ACHN (cell line): Measurements from ENCODE around the gene C6orf89.

Experiments used
- DNase-seq: peaks from one replicate; pipeline ENCODE4 v3.0.0-alpha.2; 2015
- in situ Hi-C: cut with HindIII; loops from 2 replicates; pipeline ENCODE4 v1.10.0; 2017; ENCODE audit warnings: low sequenced_read_pairs, low pct_ligation_motif_present, low pct_unique_long_range_greater_than_20kb

C6orf89 gene

DNA sequence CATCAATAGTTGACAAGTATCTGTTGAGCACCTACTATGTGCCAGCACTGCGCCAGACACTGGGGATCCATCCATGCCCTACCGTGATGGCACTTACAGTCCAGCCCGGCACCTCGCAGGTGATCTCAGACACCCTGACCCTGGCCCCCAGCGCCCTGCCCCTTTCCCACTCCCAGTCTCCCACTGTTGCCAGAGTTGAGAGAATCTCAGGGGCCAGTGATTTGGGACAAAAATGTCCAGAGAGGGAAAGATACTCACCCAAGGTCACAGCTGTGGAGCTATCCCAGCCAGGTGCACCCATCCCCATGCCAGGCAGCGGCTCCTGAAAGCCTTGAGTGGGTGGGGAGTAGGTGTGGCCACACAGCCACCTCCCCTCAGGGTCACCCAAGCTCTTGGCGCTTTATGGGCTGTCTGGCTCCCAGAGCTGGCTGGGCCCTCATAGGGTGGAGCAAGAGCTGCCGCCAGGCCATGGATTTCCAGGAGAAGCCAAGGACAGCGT is 72.1 kb downstream of the C6orf89 start:
- in situ Hi-C loops = no loop called here
- no peak for DNase-seq

DNA sequence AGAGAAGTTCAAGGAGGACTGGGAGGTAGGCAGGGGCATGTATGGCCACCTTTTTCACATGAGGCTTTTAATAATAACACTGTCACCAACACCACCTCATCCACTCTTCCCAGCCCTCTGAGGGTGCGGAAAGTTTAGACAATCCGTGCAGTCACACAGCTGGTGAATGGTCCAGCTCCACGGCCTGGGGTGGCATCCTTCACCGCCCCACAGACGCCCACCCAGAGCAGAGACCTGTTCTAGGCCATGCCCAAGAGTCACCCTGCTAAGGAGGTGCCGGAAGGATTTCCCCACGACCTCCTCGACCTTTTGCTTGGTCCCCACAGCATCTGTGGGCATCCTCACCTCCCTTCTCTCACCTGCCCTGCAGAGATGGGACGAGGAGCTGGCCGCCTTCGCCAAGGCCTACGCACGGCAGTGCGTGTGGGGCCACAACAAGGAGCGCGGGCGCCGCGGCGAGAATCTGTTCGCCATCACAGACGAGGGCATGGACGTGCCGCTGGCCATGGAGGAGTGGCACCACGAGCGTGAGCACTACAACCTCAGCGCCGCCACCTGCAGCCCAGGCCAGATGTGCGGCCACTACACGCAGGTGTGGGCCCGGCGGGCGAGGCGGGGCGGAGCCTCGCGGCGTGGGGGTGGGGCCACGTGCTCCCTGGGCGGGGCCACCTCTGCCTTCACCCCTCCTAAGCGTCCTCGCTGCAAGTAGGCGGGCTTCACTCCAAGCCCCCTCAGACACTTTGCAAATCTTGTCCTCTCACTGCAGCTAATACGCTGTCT is 73.2 kb downstream of the C6orf89 start:
- in situ Hi-C loops = no loop called here
- DNase-seq = no peak

DNA sequence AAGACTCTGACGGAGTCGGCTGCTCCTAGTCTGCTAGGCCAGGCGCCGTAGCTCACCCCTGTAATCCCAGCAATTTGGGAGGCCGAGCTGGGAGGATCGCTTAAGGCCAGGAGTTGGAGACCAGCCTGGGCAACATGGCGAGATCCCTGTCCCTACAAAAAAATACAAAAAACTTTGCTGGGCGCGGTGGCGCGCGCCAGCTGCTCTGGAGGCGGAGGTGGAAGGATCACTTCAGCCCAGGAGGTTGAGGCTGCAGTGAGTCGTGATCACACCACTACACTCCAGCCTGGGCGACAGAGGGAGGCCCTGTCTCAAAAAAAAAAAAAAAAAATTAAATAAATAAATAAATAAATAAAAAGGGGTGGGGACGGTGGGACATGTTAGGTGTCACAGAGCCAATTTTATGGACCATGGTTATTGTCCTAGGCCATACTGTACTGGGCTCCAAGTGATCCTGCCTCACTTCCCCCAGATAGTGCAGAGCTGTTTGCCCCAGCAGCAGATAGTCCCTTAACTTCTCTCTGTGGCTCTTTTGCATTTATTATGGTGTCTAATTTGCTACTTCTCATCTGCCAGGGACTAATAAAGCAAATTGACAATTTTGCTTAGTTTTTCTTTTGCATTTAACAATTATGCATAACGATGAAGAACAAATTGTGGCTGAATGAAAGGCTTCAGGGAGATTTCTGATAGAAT is 74.0 kb downstream of the C6orf89 start:
- in situ Hi-C loops = no loop called here
- DNase-seq = no peak

DNA sequence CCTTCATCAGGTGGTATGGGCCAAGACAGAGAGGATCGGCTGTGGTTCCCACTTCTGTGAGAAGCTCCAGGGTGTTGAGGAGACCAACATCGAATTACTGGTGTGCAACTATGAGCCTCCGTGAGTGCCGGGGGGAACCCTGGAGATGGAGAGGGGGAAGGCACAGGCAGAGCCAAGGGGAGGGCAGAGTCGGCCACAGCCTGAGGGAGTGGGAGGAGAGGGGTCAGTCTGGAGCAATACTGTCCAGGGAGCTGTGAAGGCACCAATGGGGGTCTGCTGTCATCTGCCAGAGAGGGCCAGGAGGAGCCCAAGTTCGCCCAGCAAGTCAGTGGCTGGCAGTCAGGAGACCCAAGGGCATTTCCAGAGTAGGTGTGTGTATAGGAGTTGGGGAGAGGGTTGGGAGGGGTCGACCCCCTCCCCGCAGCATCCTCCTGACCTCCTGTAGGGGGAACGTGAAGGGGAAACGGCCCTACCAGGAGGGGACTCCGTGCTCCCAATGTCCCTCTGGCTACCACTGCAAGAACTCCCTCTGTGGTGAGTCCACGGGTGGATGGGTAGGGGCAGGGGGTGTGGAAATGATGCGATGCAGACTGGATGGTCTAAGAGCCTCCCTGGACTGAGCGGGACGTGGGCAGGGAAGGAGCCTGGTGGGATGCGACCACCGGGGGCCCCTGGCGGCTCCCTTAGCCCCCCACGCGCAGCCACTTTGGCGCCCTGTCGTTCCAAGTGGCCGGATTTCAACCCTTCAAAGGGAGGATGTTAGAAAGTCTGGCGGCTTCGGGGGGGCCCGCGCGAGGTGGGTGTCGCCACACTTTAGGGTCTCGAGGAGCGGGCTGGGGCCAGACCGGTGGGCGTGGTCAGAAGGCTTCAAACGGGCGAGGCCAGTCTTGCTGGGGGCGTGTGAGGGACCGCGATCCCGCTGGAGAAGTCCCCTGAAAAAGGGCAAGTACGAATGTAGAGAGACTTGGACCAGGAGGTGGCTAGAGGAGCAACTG is 76.0 kb downstream of the C6orf89 start:
- in situ Hi-C loops = no loop called here
- no peak for DNase-seq

DNA sequence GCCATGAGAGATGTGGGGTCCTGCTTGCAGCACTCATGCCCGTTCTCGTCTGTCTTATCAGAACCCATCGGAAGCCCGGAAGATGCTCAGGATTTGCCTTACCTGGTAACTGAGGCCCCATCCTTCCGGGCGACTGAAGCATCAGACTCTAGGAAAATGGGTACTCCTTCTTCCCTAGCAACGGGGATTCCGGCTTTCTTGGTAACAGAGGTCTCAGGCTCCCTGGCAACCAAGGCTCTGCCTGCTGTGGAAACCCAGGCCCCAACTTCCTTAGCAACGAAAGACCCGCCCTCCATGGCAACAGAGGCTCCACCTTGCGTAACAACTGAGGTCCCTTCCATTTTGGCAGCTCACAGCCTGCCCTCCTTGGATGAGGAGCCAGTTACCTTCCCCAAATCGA is 77.1 kb downstream of the C6orf89 start:
- no peak for DNase-seq
- in situ Hi-C loops = no loop called here

DNA sequence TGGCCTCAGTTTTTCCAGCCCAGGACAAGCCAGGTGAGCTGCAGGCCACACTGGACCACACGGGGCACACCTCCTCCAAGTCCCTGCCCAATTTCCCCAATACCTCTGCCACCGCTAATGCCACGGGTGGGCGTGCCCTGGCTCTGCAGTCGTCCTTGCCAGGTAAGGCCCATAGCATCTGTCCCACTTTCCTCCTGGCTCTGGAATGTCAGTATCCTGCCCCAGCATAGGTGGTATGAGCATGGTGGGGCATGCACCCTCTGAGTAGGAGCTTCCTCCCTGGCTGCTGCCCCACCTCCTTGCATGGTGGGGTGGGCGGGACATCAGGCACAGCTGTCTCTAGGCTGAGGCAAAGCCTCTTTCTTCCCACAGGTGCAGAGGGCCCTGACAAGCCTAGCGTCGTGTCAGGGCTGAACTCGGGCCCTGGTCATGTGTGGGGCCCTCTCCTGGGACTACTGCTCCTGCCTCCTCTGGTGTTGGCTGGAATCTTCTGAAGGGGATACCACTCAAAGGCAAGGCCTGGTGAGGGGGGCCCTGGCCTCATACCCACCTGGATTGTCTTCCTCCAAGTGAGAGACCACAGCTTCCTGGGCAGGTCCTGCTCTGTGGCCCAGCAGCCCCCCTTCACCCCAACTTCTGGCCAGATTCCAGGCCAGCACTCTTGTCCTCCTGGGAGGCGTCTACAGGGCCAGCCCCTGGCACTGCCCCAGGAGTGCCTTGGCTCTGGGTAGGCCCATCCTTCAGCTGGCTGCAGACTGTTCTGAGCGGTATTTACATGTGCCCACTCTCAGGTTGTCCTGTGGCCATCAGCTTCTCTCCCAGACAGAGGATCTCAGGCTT is 77.9 kb downstream of the C6orf89 start:
- in situ Hi-C loops = no loop called here
- no peak for DNase-seq

DNA sequence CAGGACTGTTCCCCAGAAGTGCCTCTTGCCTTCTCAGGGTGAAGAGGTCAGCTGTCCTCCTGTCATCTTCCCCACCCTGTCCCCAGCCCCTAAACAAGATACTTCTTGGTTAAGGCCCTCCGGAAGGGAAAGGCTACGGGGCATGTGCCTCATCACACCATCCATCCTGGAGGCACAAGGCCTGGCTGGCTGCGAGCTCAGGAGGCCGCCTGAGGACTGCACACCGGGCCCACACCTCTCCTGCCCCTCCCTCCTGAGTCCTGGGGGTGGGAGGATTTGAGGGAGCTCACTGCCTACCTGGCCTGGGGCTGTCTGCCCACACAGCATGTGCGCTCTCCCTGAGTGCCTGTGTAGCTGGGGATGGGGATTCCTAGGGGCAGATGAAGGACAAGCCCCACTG is 78.6 kb downstream of the C6orf89 start:
- in situ Hi-C loops = no loop called here
- DNase-seq = no peak

DNA sequence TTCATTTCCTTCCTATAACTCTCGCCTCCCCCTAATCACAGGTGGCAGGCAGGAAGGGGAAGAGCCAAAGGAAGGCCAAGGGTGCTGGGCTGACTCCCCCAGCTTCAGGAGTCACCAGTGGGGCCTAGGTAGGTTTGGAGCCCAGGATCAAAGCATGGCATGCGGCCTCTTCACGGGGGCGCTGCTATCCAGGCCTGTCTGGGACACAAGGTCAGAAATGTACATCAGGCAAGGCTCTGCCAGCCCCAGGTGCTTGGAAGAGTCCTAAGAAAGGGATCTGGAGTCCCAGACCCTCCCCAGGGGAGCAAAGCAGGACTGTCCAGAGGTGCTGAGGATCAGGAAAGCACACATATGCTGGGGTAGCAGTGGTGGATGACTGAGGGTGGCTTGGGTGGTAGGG is 79.2 kb downstream of the C6orf89 start:
- in situ Hi-C loops = no loop called here
- no peak for DNase-seq

DNA sequence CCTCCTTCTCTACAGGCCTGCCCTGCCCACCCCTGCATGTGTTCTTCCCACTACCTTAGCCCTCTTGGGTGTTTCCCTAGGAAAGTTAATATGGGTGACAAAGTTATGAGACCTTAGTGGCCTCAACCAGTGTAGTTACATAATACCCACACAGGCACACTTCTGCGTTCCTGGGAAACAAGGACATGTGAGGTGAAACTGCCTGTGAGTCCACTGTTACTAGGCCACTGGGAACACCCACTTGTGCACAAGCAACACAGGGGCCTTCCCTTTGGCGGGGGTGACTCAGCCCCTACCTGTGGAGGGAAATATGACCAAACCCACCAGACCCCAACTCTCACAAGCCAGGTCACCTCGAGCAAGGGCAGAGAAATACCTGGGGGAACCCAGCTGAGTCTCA is 81.5 kb downstream of the C6orf89 start:
- in situ Hi-C loops = no loop called here
- no peak for DNase-seq

DNA sequence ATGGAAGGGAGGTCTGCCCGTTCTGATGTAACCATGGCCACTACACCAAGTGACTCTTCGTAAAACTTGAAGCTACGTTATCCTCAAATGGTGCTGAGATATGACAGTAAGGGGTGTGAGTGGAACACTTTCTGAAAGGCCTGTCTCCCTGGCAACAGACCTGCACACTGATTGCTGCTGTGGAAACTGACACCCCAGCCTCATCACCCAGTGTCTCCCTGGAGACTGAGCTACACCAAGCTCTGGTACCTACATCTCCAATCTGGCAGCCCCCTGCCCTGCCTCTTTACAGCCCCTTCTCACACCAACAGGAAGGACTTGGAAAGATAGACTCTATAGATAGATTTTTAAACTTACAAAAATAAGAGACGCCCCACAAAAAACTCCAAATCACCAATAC is 82.0 kb downstream of the C6orf89 start:
- in situ Hi-C loops = no loop called here
- no peak for DNase-seq

DNA sequence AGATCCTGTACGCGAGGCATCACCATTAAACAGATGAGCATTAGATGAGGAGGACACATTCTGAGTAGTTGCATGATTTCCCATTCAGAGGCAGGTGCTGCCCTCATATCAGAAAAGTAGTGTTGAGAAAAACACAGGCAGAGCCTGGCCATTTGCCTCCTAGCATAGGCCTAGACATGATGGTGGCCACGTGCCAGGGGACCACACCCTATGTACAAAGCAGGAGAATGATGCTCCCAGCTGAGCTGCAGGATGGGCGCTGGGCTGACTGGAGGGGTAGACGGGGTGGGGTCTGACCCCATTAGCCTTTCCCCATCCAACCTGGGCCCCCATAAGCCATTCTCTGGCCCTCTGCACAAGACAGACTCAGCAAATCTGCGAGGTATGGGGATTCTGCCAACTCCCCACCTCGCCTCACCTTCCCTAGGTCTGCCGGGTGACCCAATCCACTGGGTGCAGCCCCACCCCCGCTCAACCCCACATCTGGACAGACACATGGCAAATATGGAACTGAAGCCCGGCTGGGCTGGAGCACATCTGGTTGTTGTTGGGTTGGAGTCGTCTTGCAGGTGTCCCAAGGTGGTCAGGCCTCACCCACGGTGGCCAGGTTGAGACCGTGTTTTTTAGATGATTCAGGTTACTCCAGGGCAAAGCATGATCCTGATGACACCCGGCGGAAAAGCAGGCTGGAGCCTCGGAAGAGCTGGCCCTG is 82.7 kb downstream of the C6orf89 start:
- in situ Hi-C loops = no loop called here

DNA sequence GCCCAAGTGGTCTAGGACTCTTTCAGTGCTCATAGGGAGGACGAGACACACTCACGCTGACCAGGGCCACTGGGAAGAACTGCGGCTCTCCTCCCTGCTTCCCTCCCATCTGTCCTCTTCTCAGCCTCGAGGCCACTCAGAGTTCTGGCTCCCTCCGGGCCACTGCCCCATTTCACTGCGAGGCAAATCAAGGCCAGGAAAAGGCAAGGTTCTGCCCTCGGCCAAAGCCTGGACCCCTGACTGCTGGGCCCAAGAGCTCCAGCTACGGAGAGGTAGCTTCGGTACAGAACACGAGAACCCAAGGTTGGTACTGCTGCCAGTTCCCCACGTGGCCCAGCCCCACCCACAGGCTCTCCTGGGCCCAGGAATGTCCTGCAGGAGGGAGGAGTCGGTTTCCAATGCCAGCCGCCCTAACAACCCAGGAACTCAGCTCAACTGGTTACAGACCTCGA is 83.5 kb downstream of the C6orf89 start:
- DNase-seq = no peak
- in situ Hi-C loops = no loop called here

More for the DNA sequence above, 82.7 kb downstream of the C6orf89 start:
- DNase-seq = no peak

DNA sequence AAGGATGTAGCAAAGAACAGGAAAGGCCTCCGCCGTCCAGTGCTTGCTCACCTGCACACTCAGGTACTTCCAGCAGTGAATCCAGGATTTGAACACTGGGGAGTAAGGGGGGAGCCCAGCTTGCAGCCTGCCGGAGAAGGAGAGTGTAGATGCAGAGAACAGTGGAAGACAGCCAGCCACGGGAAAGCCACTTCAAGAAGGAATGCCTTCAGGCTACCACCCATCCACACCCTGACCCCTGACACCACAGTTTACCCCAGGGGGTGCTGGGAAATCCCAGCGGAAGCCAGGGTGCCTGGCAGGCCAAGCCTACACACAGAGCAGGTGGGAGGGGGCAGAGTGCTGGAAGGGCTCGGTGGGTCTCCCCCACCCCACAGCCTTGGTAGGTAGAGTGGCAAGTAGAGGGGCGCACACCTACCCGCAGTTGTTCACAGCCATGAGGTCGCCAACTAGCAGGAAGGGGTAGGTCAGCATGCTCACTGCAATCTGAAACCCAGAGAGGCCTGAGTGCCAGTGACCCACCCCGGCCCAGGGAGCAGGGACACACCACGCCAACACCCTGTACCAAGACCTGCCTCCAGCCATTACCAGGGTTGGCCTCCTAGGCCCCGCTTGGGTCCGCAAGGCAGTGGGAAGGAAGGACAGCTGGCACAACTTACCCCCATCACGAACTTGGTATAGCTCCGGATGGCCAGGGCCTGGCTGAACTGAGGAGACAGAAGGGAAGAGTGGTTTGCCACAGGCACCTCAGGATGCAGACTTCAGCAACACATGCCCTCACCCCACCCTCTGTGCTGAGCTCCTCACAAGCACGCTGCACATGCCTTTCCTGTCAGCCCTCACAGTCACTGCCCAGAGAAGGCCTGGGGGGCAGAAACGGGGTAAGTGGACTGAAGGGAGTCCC is 84.5 kb downstream of the C6orf89 start:
- DNase-seq = no peak
- in situ Hi-C loops = no loop called here

DNA sequence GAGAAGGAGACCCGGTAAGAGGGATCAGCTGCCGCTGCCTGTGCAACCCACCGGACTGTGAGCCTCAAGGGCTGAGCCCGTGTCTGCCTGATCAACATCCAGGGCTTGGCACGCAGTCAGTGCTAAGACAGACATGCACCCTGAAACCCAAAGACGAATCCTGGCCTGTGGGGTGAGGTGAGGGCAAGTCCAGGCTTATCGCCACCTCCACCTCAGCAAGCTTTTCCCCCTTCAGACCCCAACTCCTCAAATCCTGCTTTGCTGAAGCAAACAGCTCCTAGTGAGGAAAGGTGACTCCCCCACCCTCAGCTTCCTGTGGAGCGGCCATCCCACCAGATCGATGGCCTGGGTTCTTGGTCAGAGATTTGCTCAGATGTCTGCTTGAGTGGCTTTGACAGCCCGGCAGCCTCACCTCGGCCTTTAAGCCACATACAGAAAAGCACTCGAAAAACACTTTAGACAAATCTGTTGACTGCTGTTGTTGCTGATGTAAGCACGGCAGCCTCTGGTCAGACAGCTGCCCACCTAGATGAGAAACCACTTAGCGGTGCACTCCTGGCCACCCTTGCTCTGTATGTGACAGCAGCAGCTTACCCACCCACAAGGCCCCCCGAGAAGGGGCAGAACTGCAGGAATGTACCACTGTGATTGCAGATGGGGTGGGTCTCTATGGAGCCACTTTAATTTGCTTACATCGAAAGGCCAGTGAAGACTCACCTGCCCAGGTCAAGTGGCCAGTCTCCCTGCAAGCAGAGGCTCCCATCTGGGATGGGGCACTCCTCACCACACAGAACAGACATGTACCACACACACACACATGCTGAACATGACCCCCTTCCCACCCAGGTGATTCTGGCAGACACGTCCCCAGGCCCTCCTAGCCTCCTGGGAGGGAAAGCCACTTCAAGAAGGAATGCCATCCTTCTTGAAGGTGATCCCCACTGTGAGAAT is 85.4 kb downstream of the C6orf89 start:
- in situ Hi-C loops = no loop called here
- no peak for DNase-seq

DNA sequence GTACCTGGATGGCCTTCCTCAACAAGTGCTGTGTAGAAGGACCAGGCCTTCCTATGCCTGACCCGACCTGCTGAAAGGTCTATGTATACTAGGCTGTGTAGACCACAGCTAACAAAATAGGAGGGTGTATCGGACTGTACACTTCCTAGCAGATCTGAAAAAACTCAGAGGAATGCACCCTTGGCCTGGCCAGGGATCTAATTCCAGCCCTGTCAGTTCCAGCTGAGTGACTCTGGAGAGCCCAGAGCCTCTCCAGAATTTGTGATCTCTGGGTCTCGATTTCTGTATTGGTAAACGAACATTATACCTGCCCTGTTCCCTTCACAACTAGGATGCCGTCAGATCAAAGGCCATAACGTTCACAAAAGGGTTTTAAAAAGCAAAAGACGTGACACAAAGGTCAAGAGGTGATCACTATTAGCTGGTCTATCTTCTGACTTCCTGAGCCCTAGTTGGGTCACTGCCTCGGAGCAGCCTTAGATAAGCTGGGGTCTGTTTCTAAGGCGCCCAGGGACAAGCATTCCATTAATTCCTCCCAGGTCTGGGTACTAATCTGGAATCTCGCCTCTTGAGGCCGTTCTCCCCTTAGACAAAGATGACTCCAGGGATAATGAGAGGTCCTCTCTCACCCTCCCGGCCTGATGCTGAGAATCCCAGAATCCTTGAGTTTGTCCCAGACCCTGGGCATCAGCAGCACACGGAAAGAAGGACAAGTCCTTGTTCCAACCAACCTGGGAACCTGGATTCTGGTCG is 86.3 kb downstream of the C6orf89 start:
- in situ Hi-C loops = no loop called here

More for the DNA sequence above, 86.3 kb downstream of the C6orf89 start:
- no peak for DNase-seq
